Activated gamma-delta T cell treated with Interleukin-2 at 50 U/mL for 16 hours (primary cell): ENCODE measurements around the gene LAIR2.
"Not testable (repeated sequence)": the region's sequence is repeated elsewhere in the genome, so short reads cannot be mapped to it uniquely, and the experiment has no call there.

Experiments used
- DNase-seq: peaks from one replicate; pipeline ENCODE4 v3.0.0-alpha.2; 2020

The LAIR2 gene

GRCh38 chr19:54495284-54495683 is 7.3 kb upstream of the LAIR2 start:
- not testable (repeated sequence) for DNase-seq

- not testable (repeated sequence) for DNase-seq
Observed at GRCh38 chr19:54497747-54498450, 4.7 kb upstream of the LAIR2 start.

GRCh38 chr19:54498451-54498772 is 4.2 kb upstream of the LAIR2 start:
- not testable (repeated sequence) for DNase-seq

GRCh38 chr19:54505542-54505941 is 2.9 kb downstream of the LAIR2 start:
- DNase-seq = not testable (repeated sequence)

GRCh38 chr19:54506079-54506478 is 3.4 kb downstream of the LAIR2 start:
- no peak for DNase-seq

GRCh38 chr19:54507038-54507717 is 4.5 kb downstream of the LAIR2 start:
- DNase-seq = not testable (repeated sequence)

- DNase-seq = no peak
Observed at GRCh38 chr19:54507824-54508223, 5.2 kb downstream of the LAIR2 start.

GRCh38 chr19:54508487-54508886 is 5.9 kb downstream of the LAIR2 start:
- DNase-seq = not testable (repeated sequence)

GRCh38 chr19:54509200-54509940 is 6.7 kb downstream of the LAIR2 start:
- not testable (repeated sequence) for DNase-seq

- DNase-seq = no peak
Observed at GRCh38 chr19:54515156-54515555, 12.5 kb downstream of the LAIR2 start.

GRCh38 chr19:54517483-54517882 is 14.9 kb downstream of the LAIR2 start:
- peak; percentile 55 for DNase-seq

- no peak for DNase-seq
Observed at GRCh38 chr19:54518844-54519243, 16.2 kb downstream of the LAIR2 start.

GRCh38 chr19:54521022-54521859 is 18.6 kb downstream of the LAIR2 start:
- DNase-seq = no peak

GRCh38 chr19:54521860-54522513 is 19.4 kb downstream of the LAIR2 start:
- no peak for DNase-seq

GRCh38 chr19:54523403-54523802 is 20.8 kb downstream of the LAIR2 start:
- no peak for DNase-seq

GRCh38 chr19:54525636-54526035 is 23.0 kb downstream of the LAIR2 start:
- DNase-seq = no peak

GRCh38 chr19:54526972-54527371 is 24.3 kb downstream of the LAIR2 start:
- DNase-seq = no peak

- no peak for DNase-seq
Observed at GRCh38 chr19:54530866-54531265, 28.2 kb downstream of the LAIR2 start.

- no peak for DNase-seq
Observed at GRCh38 chr19:54532528-54532927, 29.9 kb downstream of the LAIR2 start.

GRCh38 chr19:54533476-54533875 is 30.8 kb downstream of the LAIR2 start:
- no peak for DNase-seq

- DNase-seq = no peak
Observed at GRCh38 chr19:54534156-54534555, 31.5 kb downstream of the LAIR2 start.

- DNase-seq = no peak
Observed at GRCh38 chr19:54535601-54536000, 33.0 kb downstream of the LAIR2 start.
